ENCODE measurements around the gene NEAT1. TPM values are rescaled to one million over a fixed set of nuclear protein-coding genes. Genes with fewer than 3 reads are reported as not detected.

The NEAT1 gene
- total RNA-seq, 1 donor from 2014 or later = 333 TPM

DNA sequence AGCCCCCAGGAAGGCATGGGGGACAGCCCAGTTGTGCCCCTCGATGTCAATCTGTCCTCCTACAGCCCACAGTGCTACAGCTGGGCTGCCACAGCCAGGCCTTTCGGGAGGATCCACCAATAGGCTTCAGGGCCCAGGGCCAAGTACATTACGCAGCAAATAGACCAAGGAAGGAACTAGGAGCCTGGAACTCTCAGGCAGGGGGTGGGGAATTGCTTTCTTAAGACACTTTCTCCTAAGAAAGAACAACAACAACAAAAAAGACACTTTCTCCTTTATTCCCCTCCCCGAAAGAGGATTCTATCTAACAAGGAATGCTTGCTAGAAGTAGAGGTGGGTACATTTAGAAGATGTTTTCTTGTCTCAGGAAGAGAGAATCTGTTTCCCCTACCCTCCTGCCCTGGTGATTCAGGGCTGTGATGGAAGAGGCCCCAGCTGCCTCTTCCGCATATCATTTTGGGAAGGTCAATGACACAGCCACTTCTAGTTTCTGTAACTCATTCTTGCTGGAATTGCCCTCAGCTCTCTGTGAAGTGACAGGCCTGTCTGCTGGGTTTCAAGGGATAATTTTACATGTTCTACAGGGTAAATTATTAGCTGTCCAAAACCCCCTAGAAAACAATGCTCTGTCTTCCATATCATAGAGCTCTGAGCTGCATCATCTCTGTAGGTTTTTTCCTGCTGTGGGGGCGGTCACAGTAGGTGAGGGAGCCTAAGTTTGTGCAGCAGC is 70.2 kb downstream of the NEAT1 start:
- Mint-ChIP-seq H3K27me3 (ENCODE audit: low read depth) (no peaks in the 10 kb centered on the region), H3K27ac (ENCODE audit: unreplicated experiment) (peak overlapping the region; percentile 100), H3K4me1 (ENCODE audit: low read depth) (peaks cover 91% of the 10 kb centered on the region), H3K36me3 (ENCODE audit: low read depth) (no peaks in the 10 kb centered on the region), H3K4me3 (ENCODE audit: unreplicated experiment) (peak overlapping the region; percentile 39), H3K9me3 (ENCODE audit: low read depth) (no peaks in the 10 kb centered on the region)
- TF ChIP-seq CTCF (IDR thresholded peaks at IDR 0.05) = no peak
- DNase-seq (ENCODE audit: low spot score) = peak; percentile 55

GRCh38 chr11:65493367-65494176 is 71.0 kb downstream of the NEAT1 start:
- H3K36me3 Mint-ChIP-seq (ENCODE audit: low read depth) = no peaks in the 10 kb centered on the region
- peak; percentile 65 for DNase-seq (ENCODE audit: low spot score)
- H3K9me3 Mint-ChIP-seq (ENCODE audit: low read depth) = no peaks in the 10 kb centered on the region
- peaks cover 83% of the 10 kb centered on the region for H3K4me1 Mint-ChIP-seq (ENCODE audit: low read depth)
- H3K27me3 Mint-ChIP-seq (ENCODE audit: low read depth) = no peaks in the 10 kb centered on the region
- no peak for TF ChIP-seq CTCF (IDR thresholded peaks at IDR 0.05)
- H3K27ac Mint-ChIP-seq (ENCODE audit: unreplicated experiment) = peak overlapping the region; percentile 100
- peak overlapping the region; percentile 39 for H3K4me3 Mint-ChIP-seq (ENCODE audit: unreplicated experiment)

Other genes with a start within 250 kb of the NEAT1 start
- 120 to 130 TPM (median 127 TPM) in 3 replicates for gene CAPN1, start 240.9 kb upstream of the NEAT1 start, total RNA-seq
- gene POLA2, start 160.8 kb upstream of the NEAT1 start, total RNA-seq = 5.7 to 19.0 TPM (median 6.2 TPM) in 3 replicates
- 7.3 to 12.8 TPM (median 12.6 TPM) in 3 replicates for gene CDC42EP2, start 107.9 kb upstream of the NEAT1 start, total RNA-seq
- gene DPF2, start 88.9 kb upstream of the NEAT1 start, total RNA-seq = 49.7 to 52.3 TPM (median 49.9 TPM) in 3 replicates
- 0.10 to 0.18 TPM in 2 of 3 replicates, not detected in the other for gene TIGD3, start 68.0 kb upstream of the NEAT1 start, total RNA-seq
- 11.7 to 14.4 TPM (median 13.1 TPM) in 3 replicates for gene SLC25A45, start 40.2 kb upstream of the NEAT1 start, total RNA-seq
- gene FRMD8, start 36.2 kb upstream of the NEAT1 start, total RNA-seq = 43.6 to 49.6 TPM (median 45.5 TPM) in 3 replicates
- 11,810 to 14,376 TPM (median 12,130 TPM) in 3 replicates for gene MALAT1, start 76.2 kb downstream of the NEAT1 start, total RNA-seq
- 108 to 123 TPM (median 120 TPM) in 3 replicates for gene SCYL1, start 102.3 kb downstream of the NEAT1 start, total RNA-seq
- 264 to 272 TPM (median 271 TPM) in 3 replicates for gene LTBP3, start 135.6 kb downstream of the NEAT1 start, total RNA-seq
- 26.4 to 32.1 TPM (median 28.1 TPM) in 3 replicates for gene ZNRD2, start 147.7 kb downstream of the NEAT1 start, total RNA-seq
- gene FAM89B, start 149.7 kb downstream of the NEAT1 start, total RNA-seq = 84.8 to 91.9 TPM (median 86.8 TPM) in 3 replicates
- gene EHBP1L1, start 153.3 kb downstream of the NEAT1 start, total RNA-seq = 28.1 to 82.0 TPM (median 81.3 TPM) in 3 replicates
- 0.22 to 0.44 TPM in 2 of 3 replicates, not detected in the other for gene KCNK7, start 173.0 kb downstream of the NEAT1 start, total RNA-seq
- gene MAP3K11, start 191.4 kb downstream of the NEAT1 start, total RNA-seq = 30.2 to 34.6 TPM (median 31.6 TPM) in 3 replicates
- gene PCNX3, start 193.0 kb downstream of the NEAT1 start, total RNA-seq = 32.6 to 57.7 TPM (median 36.3 TPM) in 3 replicates
- gene SIPA1, start 215.3 kb downstream of the NEAT1 start, total RNA-seq = 22.7 to 33.3 TPM (median 27.4 TPM) in 3 replicates
- gene RELA, start 240.1 kb downstream of the NEAT1 start, total RNA-seq = 65.3 to 73.6 TPM (median 72.7 TPM) in 3 replicates